ENCODE measurements around the gene MYO9B.

MYO9B gene

GRCh38 chr19:17244618-17245534 lies 169.3 kb downstream of the MYO9B start:
- DNase-seq, result peak; percentile 30

GRCh38 chr19:17245535-17245984 lies 170.0 kb downstream of the MYO9B start, which contains the start of gene NR2F6:
TSS of gene NR2F6 (minus strand) at chr19:17245919. CDS start at chr19:17245220, 699 bp downstream.
- no peak for DNase-seq

- DNase-seq, result peak; percentile 46
Observed at GRCh38 chr19:17246681-17247425, 171.3 kb downstream of the MYO9B start.

GRCh38 chr19:17248011-17248776 lies 172.6 kb downstream of the MYO9B start:
- DNase-seq, result no peak

GRCh38 chr19:17249887-17250548 lies 174.4 kb downstream of the MYO9B start:
- no peak for DNase-seq

GRCh38 chr19:17254636-17255035 lies 179.1 kb downstream of the MYO9B start:
- no peak for DNase-seq

- no peak for DNase-seq
Observed at GRCh38 chr19:17255150-17255621, 179.6 kb downstream of the MYO9B start.

GRCh38 chr19:17256130-17256529 lies 180.6 kb downstream of the MYO9B start:
- DNase-seq, result no peak

- DNase-seq, result no peak
Observed at GRCh38 chr19:17259118-17259780, 183.7 kb downstream of the MYO9B start.

GRCh38 chr19:17259934-17260333 lies 184.4 kb downstream of the MYO9B start:
- no peak for DNase-seq

- DNase-seq, result peak; percentile 85
Observed at GRCh38 chr19:17260842-17261325, 185.3 kb downstream of the MYO9B start.

- DNase-seq, result no peak
Observed at GRCh38 chr19:17262557-17262956, 187.0 kb downstream of the MYO9B start.

Measured in suppressor macrophage treated with lipopolysaccharide for 4 hours (primary cell).